NCI-H345 (cell line): ENCODE results near the gene CALR3.
"Not testable (repeated sequence)": the region's sequence is repeated elsewhere in the genome, so short reads cannot be mapped to it uniquely, and the experiment has no call there.

Source experiments
- DNase-seq: peaks from one replicate; lab custom pipeline; 2025; lab: John Stamatoyannopoulos, UW

Gene CALR3, protein sequence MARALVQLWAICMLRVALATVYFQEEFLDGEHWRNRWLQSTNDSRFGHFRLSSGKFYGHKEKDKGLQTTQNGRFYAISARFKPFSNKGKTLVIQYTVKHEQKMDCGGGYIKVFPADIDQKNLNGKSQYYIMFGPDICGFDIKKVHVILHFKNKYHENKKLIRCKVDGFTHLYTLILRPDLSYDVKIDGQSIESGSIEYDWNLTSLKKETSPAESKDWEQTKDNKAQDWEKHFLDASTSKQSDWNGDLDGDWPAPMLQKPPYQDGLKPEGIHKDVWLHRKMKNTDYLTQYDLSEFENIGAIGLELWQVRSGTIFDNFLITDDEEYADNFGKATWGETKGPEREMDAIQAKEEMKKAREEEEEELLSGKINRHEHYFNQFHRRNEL

DNA sequence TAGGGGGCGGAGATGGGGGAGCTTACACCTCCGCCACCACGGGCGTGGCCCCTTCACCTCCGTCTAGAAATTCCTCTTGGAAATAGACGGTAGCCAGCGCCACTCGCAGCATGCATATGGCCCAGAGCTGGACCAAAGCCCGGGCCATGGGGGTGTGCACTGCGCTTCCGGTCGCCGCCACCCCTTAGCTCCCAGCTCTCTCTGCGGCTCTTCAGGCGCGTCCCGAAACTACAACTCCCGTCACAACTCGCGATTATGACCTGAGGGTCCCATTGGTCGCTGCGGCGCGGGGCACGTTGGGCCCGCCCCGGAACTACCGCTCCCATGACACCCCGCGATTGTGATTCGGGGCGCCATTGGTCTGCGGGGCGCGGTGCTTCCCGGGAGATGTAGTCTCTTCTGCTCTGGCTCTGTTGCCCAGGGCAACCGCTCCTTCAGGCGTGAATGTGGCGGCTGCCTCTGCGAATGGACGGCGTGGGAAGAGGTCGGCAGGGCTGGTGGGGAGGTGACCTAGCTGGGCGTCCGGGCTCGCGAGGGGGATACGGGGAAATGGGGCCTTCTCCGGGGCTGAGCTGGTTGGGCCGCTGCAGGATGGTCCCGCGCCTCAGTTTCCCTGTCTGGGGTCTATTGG, at the start of gene CALR3, which contains the start of gene C19orf44:
Gene CALR3 (minus strand): TSS at position 186 of the 631 bp plus-strand sequence. CDS start 38 bp downstream, at position 148.
Gene C19orf44 (plus strand): TSS at position 413 of the 631 bp plus-strand sequence. CDS start 4,399 bp downstream, outside the sequence.
- peak; percentile 96 for DNase-seq

DNA sequence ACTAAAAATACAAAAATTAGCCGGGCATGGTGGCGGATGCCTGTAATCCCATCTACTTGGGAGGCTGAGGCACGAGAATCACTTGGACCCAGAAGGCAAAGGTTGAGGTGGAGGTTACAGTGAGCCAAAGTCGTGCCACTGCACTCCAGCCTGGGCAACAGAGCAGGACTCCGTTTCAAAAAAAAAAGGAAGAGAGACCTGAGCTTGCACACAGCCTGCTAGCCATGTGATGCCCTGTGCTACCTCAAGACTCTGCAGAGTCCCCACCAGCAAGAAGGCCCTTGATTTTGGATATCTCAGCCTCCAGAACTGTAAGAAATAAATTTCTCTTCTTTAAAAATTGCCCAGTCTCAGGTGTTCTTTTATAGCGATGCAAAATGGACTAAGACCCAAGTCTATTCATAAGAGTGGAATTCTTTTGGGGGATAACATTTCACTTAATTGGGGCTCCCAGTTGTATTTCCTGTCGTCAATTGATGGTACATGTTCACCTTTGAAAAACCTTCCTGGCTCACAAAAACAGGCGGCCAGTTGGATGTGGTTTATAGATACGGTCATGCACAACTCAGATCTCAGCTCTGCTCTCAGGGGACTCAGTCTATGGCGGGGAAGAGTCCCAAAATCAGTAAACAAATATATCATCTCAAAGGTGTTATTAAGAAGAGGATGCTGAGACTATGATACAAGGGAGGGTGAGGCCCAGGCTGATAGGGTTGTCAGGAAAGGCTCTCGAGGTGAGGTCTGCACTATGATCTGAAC, 48.7 kb upstream of the CALR3 start:
- no peak for DNase-seq

DNA sequence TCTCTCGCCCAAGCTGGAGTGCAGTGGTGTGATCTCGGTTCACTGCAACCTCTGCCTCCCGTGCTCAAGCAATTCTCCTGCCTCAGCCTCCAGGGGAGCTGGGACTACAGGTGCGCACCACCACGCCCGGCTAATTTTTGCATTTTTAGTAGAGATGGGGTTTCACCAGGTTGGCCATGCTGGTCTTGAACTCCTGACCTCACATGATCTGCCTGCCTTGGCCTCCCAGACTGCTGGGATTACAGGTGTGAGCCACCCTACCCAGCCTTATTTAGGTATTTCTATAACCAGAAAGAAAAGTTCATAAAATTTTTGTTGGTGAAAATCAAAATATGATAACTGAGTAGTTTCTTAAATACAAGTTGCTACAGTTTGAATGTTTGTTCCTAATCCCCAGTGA, 47.8 kb upstream of the CALR3 start:
- not testable (repeated sequence) for DNase-seq

DNA sequence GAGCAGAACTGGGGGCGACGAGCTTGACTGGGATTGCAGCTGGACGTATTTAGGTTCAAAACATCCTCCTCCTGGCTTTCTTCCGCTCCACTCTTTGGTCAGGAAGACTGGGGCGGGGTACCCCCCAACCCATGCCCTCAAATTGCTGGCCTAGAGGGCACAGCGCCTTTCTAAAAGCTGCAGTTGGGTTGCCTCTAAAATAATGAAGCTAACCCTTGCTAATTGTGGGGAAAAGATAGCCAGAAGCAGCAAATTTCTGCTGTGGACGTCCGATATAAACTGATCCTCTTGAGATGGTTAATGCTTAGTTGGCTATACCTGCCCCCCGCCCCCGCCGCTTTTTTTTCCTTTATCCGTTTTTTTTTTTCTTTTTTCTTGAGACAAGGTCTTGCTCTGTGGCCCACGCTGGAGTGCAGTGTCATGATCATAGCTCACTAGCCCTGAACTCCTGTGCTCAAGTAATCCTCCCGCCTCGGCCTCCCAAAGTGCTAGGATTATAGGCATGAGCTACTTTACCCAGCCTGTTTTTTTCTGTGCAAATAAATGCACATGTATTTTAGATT, 47.0 kb upstream of the CALR3 start:
- DNase-seq = no peak

DNA sequence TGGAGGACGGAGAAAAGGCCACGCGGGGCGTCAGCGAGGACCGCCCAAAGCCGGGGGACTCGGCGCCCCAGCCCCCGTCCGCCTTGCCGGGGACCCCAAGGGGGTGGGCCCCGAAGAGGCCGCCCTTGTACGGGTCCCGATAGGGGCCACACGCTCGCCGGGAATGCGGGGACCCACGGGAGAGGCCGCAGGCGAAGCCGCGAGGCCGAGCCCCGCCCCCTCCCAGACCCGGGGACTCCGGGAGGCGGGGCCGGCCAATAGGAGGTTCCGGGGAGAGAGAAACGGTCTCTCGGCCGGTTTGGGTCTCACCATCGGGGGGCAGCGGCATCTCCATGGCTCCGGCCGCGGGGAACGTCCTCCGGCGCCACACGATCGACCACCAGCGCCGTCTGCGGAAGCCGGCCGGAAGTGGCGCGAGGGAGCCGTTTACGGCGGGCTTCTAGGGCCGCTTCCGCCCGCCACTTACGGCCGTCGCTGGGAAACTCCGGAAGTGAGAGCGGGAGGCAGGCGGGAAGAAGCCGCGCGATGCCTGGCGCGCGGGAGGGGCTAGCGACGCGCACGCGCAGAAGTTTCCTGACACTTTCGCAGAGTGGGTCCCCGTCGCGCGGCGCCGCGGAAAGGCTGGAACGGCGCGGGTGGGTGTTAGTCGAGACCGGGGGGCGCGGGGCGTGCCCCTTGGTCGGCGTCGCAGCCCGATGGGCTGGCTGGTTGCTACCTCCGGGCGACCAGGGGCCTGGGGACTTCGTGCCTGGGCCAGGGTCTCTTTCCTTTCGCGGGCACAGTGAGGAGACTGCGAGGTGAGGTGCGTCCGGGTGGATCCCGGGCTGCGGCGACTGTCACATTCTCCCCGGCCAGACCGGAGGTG, 46.3 kb upstream of the CALR3 start, which contains the start of gene CHERP:
Gene CHERP (minus strand): TSS at position 393 of the 865 bp plus-strand sequence. CDS start 59 bp downstream, at position 334.
- peak; percentile 92 for DNase-seq

DNA sequence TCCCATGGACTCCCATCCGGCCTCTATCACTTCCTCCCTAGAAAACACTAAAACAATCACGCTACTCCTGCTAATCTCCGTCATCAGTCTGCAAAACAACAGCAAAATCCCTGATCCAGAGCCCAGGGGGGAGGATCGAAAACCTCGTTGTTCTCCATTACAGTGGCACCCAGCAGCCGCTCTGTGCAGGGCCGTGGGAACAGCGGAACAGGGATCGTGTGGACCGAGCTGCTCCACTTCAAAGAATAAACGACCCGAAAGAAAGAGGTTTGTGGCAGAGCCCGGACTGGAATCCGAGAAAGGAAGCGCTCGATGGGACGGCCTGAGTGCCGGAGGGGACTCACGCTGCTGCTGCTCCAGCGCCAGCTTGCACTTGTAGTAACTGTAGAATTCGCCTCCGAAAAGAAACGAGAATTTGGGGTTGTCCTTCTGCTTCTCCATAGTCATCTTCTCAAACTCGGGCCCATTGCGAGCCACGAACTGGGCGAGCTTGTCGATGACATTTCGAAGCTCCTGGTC, 45.6 kb upstream of the CALR3 start:
- no peak for DNase-seq

DNA sequence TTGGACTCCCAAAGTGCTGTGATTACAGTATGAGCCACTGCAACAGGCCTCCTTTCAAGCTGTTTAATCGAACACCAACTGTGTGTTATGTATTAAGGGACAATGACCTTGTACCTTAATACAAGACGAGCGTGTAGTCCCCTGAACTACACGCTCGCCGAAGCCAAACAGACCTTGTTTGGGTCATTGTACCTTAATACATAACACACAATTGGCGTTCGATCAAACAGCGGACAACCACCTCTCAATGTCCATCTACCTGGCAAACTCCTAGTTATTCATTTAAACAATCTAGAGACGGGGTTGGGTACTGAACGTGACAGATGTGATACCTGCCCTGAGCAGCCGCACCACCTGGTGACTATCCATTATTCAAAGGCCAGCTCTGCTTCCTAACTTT, 45.0 kb upstream of the CALR3 start:
- DNase-seq = no peak

DNA sequence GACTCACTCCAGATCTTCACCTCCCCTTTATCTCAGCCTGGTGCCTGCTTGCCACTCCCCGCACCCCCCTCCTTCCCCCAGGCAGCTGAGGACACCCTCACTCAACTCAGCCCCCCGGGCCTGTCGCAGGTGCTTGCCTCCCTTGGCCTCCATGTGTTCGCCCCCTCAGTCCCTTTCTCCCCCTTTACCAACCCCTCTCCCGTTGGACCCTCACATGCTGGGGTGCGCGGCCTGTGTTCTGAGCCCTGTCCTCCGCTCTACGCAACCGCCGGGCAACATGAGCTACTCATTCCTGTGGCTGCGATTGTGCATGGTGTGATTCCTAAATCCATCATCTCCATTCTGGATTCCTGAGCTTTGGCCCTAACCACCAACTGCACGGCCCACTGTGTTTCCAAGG, 41.1 kb upstream of the CALR3 start:
- DNase-seq = no peak

DNA sequence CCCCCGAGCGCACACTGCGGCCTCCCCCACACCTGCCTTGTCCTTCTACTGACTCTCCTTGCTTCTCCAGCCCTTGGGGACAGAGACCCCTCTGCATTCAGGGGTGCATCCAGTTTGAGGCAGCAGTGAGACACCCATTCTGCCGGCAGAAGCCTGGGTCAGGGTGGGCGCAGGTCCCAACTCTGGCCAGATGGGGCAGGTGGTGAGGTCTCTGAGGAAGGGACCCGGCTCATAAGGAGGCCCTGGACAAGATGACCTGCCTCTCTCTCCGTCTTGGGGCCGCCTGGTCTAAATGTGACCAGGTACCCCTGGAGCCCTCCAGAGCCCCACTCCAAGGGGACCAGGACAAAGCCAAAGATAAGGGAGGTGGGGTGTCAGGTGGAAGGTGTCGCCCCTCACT, 40.2 kb upstream of the CALR3 start:
- DNase-seq = no peak

DNA sequence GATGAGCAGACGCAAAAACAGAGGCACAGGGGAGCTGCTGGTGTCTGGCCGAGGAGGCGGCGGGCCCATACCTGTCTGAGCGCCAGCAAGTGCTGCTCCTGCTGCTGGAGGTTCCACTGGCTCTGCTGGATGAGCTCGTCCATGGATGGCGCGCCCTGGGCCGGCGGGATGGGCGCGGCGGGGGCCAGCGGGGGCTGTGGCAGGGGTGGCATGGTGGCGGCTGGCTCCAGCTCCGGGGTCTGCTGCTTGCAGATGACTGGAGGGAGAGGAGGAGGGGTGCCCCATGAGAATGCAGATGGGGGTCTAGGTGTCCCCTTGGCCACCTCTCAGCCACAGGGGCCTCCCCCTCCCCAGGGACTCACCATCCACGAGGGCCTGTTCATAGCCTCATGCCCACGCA, 39.4 kb upstream of the CALR3 start:
- no peak for DNase-seq

DNA sequence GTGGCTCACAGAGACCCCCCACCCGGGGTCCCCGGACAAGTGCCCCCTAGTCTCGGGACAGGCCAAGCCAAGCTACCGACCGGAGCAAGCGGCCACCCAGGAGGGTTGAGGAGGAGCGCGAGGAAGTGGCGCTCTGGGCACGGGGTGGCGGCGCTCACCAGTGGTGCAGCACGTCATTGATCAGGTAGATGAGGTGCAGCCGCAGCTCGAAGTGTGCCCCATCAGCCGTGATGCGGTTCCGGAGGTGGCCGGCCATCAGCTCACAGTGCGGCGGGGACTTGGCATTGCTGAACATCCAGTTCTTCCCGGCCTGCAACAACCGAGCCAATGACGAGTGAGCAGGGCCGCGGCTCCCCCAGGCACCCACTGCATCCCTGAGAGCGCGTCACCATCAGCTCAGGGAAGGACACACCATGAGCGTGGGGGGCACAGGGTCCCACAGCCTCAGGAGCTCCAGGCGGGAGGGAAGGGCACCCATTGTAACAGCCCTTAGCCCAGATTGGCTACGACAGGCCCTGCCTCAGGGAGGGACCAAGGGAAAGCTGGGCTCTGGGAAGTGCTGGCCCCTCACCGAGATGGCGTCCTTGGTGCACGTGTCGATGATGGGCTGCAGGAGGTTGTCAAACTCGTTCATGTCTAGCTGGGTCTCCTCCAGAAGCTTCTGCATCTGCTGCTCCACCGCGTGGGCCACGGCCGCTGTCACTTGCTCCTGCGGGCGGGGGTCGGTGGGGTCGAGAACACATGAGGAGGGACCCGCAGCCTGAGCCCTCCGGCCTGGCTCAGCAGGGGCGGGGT, 36.7 kb upstream of the CALR3 start:
- no peak for DNase-seq

DNA sequence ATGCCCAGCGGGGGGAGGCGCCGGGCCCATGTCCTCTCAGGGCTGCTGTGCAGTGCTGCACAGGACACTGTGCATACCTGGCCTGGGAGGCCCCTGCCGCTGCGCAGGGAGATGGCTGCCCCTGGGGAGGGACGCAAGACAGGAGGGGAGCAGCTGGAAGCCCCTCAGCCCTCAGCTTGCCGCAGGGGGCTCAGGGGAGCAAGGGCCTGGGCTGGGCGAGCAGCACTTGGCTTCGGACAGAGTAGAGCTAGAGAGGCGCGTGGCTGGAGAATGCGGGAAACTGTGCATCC, 35.4 kb upstream of the CALR3 start:
- no peak for DNase-seq

DNA sequence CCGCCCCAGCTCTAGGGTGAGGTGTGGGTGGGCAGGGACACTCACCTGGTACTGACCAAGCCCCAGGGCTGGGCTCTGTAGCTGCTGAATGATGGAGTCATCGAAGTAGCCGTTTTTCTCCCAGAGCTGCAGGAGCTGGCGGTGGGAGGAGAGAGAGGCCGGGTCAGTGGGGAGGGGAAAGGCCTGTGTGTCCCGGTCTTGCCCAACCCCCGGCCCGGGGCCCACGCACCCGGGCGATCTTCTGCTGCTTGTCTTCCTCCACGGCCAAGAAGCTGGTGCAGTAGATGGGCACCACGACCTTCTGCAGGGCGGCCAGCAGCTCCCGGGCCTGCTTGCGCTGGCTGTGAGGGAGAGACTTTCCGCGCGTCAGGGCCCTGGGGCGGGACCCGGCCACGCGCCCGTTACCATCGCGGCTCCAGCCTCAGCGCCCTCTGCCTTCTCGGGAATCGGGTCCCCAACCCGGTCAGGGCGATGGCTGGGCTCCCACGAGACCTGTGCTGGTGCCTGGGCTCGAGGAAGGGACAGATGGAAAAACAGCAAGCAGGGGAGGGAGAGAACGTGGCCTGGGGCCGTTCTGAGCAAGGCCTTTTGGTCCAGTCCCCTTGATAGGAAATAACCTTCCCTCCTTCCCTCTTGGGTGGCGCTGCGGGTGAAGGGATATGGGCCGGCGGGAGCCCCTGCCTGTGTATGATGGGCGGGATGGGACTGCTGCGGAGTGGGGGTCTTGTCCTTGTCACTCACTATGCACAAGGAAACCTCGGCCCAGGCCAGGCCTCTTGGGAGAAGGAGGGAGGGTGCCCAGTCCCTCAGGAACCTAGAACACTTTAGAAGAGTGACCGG, 34.8 kb upstream of the CALR3 start:
- DNase-seq = no peak

DNA sequence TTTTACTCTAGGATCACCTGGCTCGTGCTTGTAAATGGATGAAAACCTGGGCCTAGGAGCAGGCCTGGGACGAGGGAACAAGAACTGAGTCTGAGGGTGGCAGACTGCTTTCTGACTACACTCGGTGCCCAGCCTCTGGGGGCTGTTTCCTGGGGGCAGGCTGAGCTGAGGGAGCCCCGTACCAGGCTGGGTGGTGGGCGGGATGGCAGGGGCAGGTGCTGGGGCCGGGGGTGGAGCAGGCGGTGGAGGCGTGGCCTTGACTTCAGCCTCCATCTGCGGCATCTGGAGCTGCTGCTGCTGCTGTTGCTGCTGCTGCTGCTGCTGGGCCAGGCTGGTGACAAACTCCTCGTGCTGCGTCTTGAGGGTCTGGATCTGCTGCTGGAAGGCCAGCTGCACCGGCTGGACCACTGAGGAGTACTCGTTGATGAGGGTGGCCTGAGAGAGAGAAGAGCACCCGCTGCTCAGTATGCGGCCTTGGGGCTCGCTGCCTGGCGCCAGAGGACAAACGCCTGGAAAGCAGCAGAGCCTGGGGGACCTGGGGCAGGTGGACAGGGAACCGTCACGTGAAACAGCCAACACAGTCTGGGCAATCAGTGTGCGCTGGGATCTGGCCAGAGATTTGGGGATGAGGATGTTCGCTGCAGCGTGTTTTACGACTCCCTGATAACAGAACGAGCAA, 33.6 kb upstream of the CALR3 start:
- DNase-seq = no peak

DNA sequence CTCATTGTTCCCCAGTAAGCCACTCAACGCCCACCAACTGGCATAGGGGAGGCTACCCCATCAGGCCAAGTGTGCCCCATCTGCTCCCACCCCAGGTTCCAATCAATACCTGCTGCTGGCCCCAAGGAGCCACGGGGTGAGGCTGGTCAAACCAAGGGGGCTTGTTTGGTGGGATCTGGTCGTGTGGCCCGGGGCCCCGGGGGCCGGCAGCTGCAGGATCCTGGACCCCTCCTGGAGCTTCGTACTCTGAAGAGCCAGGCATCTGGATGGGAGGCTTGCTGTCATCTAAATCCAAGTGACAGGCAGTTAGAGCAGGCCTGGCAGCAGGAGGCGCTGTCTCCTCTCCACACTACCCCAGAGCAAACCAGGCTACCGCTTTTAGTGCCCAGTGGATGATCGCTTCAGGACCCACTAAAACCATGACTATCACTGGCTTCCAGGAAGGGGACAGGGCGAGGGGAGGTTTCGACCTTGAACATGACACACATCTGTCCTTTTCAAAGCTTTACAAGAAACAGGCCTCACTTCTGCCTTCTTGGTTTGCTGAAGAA, 32.1 kb upstream of the CALR3 start:
- DNase-seq = no peak

DNA sequence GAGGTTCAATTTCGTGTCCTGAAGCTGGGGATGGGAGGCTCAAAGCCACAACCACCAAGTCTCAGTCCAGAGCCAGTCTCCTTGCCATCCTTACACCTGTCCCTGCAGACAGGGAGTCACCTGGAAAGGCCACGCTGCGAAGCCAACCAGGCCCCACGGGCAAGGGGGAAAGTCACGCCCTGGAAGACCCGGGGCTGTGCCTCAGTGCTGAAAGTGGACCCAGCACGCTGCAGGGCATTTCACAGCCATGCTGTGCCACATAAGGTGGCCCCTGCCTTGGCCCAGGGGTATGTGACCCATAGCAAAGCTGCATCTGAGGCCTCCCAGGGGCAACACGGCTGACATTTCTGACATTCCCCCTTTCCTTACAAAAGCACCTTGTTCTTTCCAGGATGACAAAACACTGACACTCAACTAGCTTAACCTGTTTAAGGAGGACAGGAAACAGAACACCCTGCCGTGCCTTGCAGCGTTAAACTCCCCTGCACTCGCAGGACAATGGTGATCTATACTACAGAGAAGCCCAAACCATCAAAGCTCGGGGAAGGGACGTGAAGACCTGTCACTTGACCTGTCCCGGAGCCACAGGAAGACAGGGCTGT, 31.5 kb upstream of the CALR3 start:
- DNase-seq = no peak

DNA sequence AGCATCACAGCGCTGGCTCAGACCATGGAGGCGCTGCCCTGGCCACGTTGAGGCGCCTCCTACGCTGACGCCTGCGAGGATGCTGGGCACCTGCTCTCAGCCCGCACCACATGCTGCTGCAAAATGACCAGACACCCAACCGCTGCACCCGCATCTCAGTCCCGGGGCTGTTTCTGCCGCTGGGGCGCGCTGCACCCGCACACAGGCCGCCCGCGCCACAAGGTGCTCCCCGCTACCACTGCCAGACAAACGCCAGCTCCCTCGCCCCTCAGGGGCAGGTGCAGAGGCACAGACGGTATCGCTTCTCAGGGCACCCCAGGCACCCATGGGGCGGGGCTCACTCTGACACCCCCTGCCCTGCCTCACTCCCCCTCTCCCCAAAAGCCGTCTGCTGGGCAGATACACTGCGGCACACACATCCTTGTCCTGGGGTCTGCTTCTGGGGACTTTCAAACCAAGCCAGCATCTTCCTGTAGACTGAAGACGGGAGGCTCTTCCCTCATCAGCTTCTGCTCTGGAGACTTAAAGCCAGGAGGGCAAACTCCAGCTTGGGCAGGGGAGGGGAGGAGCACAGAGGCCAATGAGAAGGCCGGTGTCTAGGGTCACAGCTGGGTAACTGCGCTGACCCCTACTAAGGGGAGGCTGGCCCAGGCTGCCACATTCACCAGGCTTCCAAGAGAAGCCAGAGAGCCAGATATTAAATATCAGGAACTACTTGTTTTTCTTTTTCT, 29.9 kb upstream of the CALR3 start:
- DNase-seq = no peak
